GM18909 (cell line): ENCODE data around the gene CTU1.
"Not testable (repeated sequence)": the region's sequence is repeated elsewhere in the genome, so short reads cannot be mapped to it uniquely, and the experiment has no call there.

Source experiments
- ATAC-seq: cut with Tn5 transposase; IDR thresholded peaks from one replicate; pipeline ENCODE4 v1.9.1; 2021; ENCODE audit warnings: mild to moderate bottlenecking; ENCODE audit not compliant: unreplicated experiment, poor library complexity

CTU1 gene

DNA sequence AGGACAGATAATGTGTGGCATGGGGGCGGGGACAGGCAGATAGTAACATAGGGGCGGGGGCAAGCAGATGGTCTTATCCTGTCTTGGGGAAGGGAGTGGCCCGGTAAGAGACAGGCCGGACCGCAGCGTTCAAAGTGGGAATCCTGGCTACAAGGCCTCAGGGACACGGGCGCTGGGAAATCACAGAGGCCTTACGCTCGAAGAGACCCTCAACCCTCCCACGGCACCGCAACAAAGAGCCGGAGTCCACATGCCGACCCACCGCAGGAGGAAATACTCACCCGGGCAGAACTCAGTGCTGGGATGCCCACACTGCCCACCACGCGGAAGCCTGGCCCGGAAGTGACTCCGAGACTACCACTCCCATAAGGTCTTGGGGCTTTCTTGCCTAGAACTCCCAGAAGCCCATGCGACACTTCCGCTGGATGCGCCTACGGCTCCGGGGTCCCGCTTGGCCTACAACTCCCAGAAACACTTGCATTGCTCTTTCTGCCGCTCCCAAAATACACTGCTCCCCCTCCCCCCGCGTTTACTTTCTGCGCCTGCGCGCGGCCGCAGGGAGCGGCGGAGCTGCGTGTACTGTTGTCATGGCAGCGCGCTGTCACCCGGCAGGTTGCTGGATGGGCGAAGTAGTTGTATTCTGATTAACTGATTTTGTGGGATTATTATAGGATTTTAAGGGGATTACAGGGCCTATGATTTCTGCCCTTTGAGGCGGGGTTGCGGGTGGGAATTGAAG is at the start of gene CTU1:
Gene CTU1, minus strand, starts transcription at position 344 of the 739 bp plus-strand sequence. CDS start 3,840 bp downstream, outside the sequence.
- peak; percentile 95 for ATAC-seq

GRCh38 chr19:51157265-51157664 is 49.1 kb upstream of the CTU1 start:
- no peak for ATAC-seq

GRCh38 chr19:51156710-51157109 is 48.5 kb upstream of the CTU1 start:
- no peak for ATAC-seq

- ATAC-seq: no peak
These were observed 42.4 kb upstream of the CTU1 start for GRCh38 chr19:51150627-51151026.

- no peak for ATAC-seq
These were observed 40.4 kb upstream of the CTU1 start for GRCh38 chr19:51148580-51148979.

DNA sequence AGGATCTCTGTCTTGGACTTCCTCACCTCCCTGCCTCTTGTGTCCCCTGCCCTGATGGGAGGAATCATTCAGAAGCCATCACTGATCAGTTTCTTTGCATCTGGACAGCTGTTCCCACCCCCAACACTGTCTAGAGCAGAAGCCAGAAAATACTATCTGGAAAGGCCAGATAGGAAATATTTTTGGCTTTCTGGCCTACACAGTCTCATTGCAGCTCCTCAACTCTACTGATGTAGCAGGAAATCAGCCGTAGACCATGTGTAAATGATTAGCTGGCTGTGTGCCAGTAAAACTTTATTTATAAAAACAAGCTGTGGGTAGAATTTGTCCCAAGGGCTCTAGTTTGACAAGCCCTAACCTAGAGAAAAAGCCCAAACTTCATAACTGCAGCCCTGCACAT is 39.5 kb upstream of the CTU1 start:
- ATAC-seq: no peak

DNA sequence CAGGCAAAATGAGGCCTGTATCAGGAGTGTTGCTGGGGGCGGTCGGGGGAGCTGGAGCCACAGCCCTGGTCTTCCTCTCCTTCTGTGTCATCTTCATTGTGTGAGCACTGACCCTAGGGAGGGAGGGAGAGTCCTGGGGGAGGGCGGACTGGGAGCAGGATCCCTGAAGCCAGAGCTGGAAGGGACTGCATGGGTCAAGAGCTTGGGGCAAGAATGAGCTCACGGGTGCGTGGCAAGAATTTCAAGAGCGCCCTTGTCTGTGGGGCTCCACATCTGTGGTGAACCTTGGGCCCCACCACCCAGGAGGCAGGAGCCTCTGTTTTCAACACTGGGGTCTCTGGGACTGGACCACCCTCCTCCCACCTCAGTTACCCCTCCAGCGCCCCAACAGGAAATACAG is 38.5 kb upstream of the CTU1 start:
- no peak for ATAC-seq

GRCh38 chr19:51145916-51146493 is 37.8 kb upstream of the CTU1 start:
- ATAC-seq: no peak

- no peak for ATAC-seq
These were observed 36.4 kb upstream of the CTU1 start for GRCh38 chr19:51144482-51145045.

GRCh38 chr19:51143486-51143885 is 35.3 kb upstream of the CTU1 start:
- no peak for ATAC-seq

DNA sequence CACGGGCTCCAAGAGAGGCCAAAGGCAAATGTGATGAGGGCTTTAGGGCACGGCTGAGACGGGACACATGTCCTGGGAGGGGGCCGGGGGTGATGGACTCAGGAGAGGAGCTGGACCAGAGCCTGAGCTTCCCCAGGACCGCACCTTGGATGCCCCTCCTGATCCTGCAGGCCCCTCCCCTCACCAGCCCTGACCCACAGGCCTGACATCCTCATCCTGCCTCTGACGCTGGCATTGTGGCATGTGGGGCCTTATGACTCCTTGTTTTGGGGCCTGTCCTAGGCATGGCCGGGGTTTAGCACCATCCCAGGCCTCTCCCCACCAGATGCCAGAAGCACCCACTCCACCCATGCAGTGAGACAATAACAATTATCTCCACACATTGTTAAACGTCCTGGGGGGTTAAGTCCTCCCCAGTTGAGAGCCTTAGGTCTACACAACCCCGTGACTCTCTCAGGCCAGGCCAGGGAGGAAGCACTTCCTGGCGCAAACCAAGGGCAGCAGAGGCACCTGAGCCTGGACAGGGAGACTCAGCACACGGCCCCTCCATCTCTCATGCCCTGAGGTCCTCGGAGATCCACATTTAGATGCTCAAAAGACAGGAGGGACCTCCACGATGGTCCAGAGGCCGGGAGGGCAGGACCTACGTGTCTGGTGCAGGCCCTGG is 34.7 kb upstream of the CTU1 start:
- ATAC-seq: not testable (repeated sequence)

GRCh38 chr19:51142119-51142518 is 33.9 kb upstream of the CTU1 start, which contains the start of gene SIGLEC7:
TSS of gene SIGLEC7 (plus strand) at chr19:51142301. CDS start at chr19:51142370, 69 bp downstream.
- no peak for ATAC-seq

DNA sequence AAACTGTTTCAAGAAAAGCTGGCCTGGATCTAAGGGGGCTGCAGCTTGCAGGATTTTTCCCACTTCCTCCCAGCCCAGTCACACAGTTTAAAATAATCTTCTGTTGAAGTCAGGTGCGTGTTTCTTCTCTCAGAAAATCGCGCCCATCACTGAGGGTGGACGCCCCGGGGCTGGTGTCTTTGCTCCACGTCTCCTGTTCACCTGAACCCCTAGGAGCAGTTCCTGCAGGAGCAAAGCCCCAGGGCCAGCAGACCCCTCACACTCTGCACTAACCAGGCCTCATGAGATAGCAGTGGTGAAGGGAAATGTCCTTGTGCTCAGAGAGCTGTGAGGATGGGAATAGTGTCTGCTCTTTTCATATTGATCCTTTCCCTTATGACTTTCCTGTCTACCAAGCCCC is 33.0 kb upstream of the CTU1 start:
- no peak for ATAC-seq

DNA sequence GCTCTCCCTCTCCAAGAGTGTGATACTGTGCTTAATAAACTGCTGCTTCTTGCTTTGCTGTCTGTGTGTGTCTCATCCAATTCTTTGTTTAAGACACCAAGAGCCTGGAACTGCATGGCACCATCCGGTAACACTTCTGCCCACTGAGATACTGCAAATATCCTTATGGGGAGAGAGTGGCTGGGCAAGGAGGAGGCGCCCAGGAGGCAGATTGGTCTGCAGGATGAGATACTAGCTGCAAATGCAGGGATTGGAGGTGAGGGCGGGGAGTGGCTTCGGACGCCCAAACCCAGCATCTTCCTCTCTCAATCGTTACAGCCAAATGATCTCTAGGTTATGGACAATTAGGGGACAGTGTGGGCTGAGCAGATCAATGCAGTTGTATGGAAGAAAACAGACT is 32.2 kb upstream of the CTU1 start:
- no peak for ATAC-seq

GRCh38 chr19:51139299-51140014 is 31.2 kb upstream of the CTU1 start:
- ATAC-seq: no peak

GRCh38 chr19:51138549-51138979 is 30.4 kb upstream of the CTU1 start:
- ATAC-seq: no peak

GRCh38 chr19:51137792-51138425 is 29.7 kb upstream of the CTU1 start:
- no peak for ATAC-seq

DNA sequence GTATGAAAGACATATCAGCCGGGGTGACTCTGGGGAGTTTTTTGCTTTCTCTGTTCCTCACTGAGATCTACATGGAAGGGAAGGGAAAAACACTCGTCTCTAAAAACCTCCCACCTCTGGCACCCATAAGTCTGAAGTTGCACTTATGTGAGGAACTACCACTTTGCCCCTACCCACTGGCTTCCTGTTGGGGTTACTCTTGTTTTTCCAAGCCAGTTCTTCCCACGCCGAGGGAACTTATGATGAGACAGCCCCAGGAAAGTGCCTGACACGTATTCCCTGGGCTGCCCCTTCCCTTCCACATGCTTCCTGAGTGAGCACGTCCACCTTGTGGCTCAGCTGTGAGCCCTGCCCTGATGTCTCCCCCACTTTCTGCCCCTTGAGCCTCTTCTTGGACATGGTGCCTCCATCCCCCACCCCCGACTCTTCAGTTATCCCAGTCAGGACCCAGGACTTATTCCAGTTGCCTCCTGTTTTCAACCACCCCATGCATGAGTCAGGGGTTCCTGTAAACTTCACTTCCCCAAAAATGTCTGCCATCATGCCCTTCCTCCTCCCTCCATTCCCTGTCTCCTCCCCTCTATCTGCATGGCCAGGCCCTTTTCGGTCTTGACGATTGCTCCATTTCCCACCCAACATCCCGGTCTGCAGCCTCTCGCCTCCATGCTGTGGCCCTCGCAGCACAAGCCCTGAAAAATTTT is 28.8 kb upstream of the CTU1 start:
- no peak for ATAC-seq

GRCh38 chr19:51135986-51136762 is 28.0 kb upstream of the CTU1 start:
- no peak for ATAC-seq
